Neural crest cell (in vitro differentiated cells): Measurements from ENCODE around the gene LIPT2. TPM values are rescaled to one million over a fixed set of nuclear protein-coding genes. Genes with fewer than 3 reads are reported as not detected.

Experiments used
- DNase-seq: peaks from one replicate; pipeline ENCODE4 v3.0.0; 2021; ENCODE audit warnings: low read depth, mixed read lengths, low spot score
- H3K27ac Mint-ChIP-seq: one replicate; pipeline ENCODE4 v1.8.0; 2021; ENCODE audit warnings: mild to moderate bottlenecking, mixed read lengths; ENCODE audit not compliant: unreplicated experiment
- H3K27me3 Mint-ChIP-seq: 2 replicates; pipeline ENCODE4 v1.8.0; 2021; ENCODE audit warnings: low read depth, mild to moderate bottlenecking, mixed read lengths
- H3K36me3 Mint-ChIP-seq: 2 replicates; pipeline ENCODE4 v1.8.0; 2021; ENCODE audit warnings: low read depth, mild to moderate bottlenecking, mixed read lengths
- H3K4me1 Mint-ChIP-seq: 2 replicates; pipeline ENCODE4 v1.8.0; 2021; ENCODE audit warnings: mixed read lengths
- H3K4me3 Mint-ChIP-seq: one replicate; pipeline ENCODE4 v1.8.0; 2021; ENCODE audit warnings: mild to moderate bottlenecking, mixed read lengths
- H3K9me3 Mint-ChIP-seq: 2 replicates; pipeline ENCODE4 v1.8.0; 2021; ENCODE audit warnings: mixed read lengths
- CTCF ChIP-seq: fragments of 200-600 bp; sonication (generic); conservative IDR thresholded peaks from 2 replicates; pipeline ENCODE4 v1.5.0; 2021; ENCODE audit warnings: antibody characterized with exemption, mild to moderate bottlenecking
- total RNA-seq: library from RNA; stranded (reverse); gene quantifications from 2 replicates; pipeline ENCODE4 v1.2.1, GENCODE V29; 2021

Gene LIPT2
- total RNA-seq, 1 donor from 2014 or later: 8.6 TPM

- Mint-ChIP-seq H3K27ac (no peak overlapping the region), H3K27me3 (no peaks in the 10 kb centered on the region), H3K9me3 (no peaks in the 10 kb centered on the region), H3K36me3 (no peaks in the 10 kb centered on the region), H3K4me1 (no peaks in the 10 kb centered on the region), H3K4me3 (no peak overlapping the region)
- TF ChIP-seq CTCF: no peak
- DNase-seq: no peak
These were observed 33.9 kb downstream of the LIPT2 start for GRCh38 chr11:74459584-74459983.

GRCh38 chr11:74457356-74457755 lies 36.2 kb downstream of the LIPT2 start:
- no peaks in the 10 kb centered on the region for H3K36me3 Mint-ChIP-seq
- no peak for DNase-seq
- peaks cover 3% of the 10 kb centered on the region for H3K27me3 Mint-ChIP-seq
- H3K9me3 Mint-ChIP-seq: no peaks in the 10 kb centered on the region
- H3K27ac Mint-ChIP-seq: no peak overlapping the region
- no peak overlapping the region for H3K4me3 Mint-ChIP-seq
- no peak for TF ChIP-seq CTCF
- no peaks in the 10 kb centered on the region for H3K4me1 Mint-ChIP-seq

GRCh38 chr11:74453373-74453975 lies 40.0 kb downstream of the LIPT2 start:
- H3K4me3 Mint-ChIP-seq: no peak overlapping the region
- no peaks in the 10 kb centered on the region for H3K4me1 Mint-ChIP-seq
- peak; percentile 77 for TF ChIP-seq CTCF
- no peak overlapping the region for H3K27ac Mint-ChIP-seq
- H3K9me3 Mint-ChIP-seq: no peaks in the 10 kb centered on the region
- H3K27me3 Mint-ChIP-seq: peaks cover 10% of the 10 kb centered on the region
- no peaks in the 10 kb centered on the region for H3K36me3 Mint-ChIP-seq
- DNase-seq: peak; percentile 58

DNA sequence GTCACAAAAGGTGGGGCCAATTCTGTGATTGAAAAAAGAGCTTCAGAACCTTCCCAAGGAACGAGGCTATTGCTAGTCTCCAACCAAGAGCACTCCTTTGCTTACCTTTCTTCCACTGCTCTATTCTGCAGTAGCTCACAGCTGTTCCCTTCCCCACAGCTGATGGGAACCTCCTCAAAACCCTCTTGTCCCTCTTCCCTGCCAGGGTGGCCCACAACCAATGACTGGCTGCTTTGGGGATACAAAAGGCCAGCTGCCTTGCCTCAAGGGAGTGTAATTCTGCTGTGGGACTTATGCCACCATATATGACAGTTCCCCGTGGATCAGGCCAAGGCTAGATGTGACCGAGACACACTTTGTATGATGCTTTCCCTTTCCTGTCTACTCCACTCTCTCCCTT lies 41.2 kb downstream of the LIPT2 start:
- peaks cover 10% of the 10 kb centered on the region for H3K27me3 Mint-ChIP-seq
- H3K9me3 Mint-ChIP-seq: no peaks in the 10 kb centered on the region
- no peak for TF ChIP-seq CTCF
- no peaks in the 10 kb centered on the region for H3K36me3 Mint-ChIP-seq
- DNase-seq: no peak
- H3K27ac Mint-ChIP-seq: no peak overlapping the region
- H3K4me3 Mint-ChIP-seq: no peak overlapping the region
- H3K4me1 Mint-ChIP-seq: no peaks in the 10 kb centered on the region

DNA sequence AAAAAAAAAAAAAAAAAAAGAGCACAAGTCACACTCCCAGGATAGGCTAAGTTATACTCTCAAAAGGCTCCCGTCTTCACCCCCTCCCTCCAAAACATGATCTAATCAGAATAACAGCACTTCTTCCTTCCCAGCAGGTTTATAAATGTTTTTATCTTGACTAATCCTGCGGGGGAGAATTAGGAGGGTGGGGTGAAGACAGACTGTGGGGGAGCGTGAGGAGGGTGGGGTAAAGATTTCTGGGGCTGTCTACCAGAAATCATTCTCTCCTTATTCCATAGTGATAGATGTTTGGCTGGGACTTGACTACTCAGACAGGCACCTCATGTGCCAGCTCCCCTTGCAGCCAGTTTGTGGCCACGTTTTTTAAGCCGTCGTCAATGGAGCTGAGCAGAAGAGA lies 43.2 kb downstream of the LIPT2 start:
- no peak overlapping the region for H3K27ac Mint-ChIP-seq
- H3K4me1 Mint-ChIP-seq: no peaks in the 10 kb centered on the region
- H3K36me3 Mint-ChIP-seq: no peaks in the 10 kb centered on the region
- no peak for DNase-seq
- H3K9me3 Mint-ChIP-seq: no peaks in the 10 kb centered on the region
- TF ChIP-seq CTCF: no peak
- no peak overlapping the region for H3K4me3 Mint-ChIP-seq
- peaks cover 10% of the 10 kb centered on the region for H3K27me3 Mint-ChIP-seq
